WTC11 (cell line): Measurements from ENCODE around the gene PDE1A. TPM values are rescaled to one million over a fixed set of nuclear protein-coding genes. Genes with fewer than 3 reads are reported as not detected.

Source experiments
- ATAC-seq: fragments of 200-7000 bp; cut with Tn5 transposase; 2 replicates; pipeline ENCODE4 v1.10.0; 2021; ENCODE audit warnings: mild to moderate bottlenecking, moderate library complexity
- CTCF ChIA-PET: fragments of 300-600 bp; sonication (Branson Sonifier 250); formaldehyde crosslinking; loops from one replicate; lab custom pipeline; 2021; ENCODE audit warnings: antibody characterized with exemption; lab: Charles Lee
- POLR2A ChIA-PET: fragments of 350-600 bp; sonication (Branson Sonifier 250); formaldehyde crosslinking; loops from one replicate; lab custom pipeline; 2021; ENCODE audit warnings: antibody characterized with exemption; lab: Charles Lee
- DNase-seq: peaks from one replicate; pipeline ENCODE4 v3.0.0; 2021; ENCODE audit warnings: low spot score
- H3K27ac Mint-ChIP-seq: 2 replicates; pipeline ENCODE4 v1.8.0; 2021; ENCODE audit warnings: mixed read lengths
- H3K27me3 Mint-ChIP-seq: 2 replicates; pipeline ENCODE4 v1.8.0; 2021; ENCODE audit warnings: low read depth, mild to moderate bottlenecking, moderate library complexity, mixed read lengths
- H3K36me3 Mint-ChIP-seq: 2 replicates; pipeline ENCODE4 v1.8.0; 2021; ENCODE audit warnings: mixed read lengths
- H3K4me1 Mint-ChIP-seq: 2 replicates; pipeline ENCODE4 v1.8.0; 2022; ENCODE audit warnings: mixed read lengths
- H3K4me3 Mint-ChIP-seq: 2 replicates; pipeline ENCODE4 v1.8.0; 2021; ENCODE audit warnings: mild to moderate bottlenecking, moderate library complexity, mixed read lengths
- H3K9me3 Mint-ChIP-seq: 2 replicates; pipeline ENCODE4 v1.8.0; 2021; ENCODE audit warnings: mixed read lengths
- CBFB ChIP-seq: sonication (generic); formaldehyde crosslinking; IDR thresholded peaks from 2 replicates; pipeline ENCODE4 v1.8.1; 2022; ENCODE audit warnings: mild to moderate bottlenecking, low read depth, missing genetic modification reagents
- EMX1 ChIP-seq: fragments of 250-450 bp; sonication (Bioruptor Pico); IDR thresholded peaks from 2 replicates; pipeline ENCODE4 v1.8.0; 2021; ENCODE audit warnings: mild to moderate bottlenecking
- ETV6 ChIP-seq: sonication (generic); formaldehyde crosslinking; IDR thresholded peaks from 2 replicates; pipeline ENCODE4 v1.8.1; 2022; ENCODE audit warnings: mild to moderate bottlenecking, missing genetic modification reagents
- FOXJ3 ChIP-seq: sonication (generic); formaldehyde crosslinking; IDR thresholded peaks from 2 replicates; pipeline ENCODE4 v1.9.0; 2021; ENCODE audit warnings: missing genetic modification reagents, mild to moderate bottlenecking, borderline replicate concordance
- GTF2I ChIP-seq: fragments of 250-450 bp; sonication (Bioruptor Pico); conservative IDR thresholded peaks from 2 replicates; pipeline ENCODE4 v1.4.0; 2021; ENCODE audit warnings: mild to moderate bottlenecking
- KAT7 ChIP-seq: sonication (generic); formaldehyde crosslinking; IDR thresholded peaks from 2 replicates; pipeline ENCODE4 v1.8.1; 2023; ENCODE audit warnings: missing genetic modification reagents, mild to moderate bottlenecking, borderline replicate concordance
- MXD4 ChIP-seq: fragments of 250-450 bp; sonication (Bioruptor Pico); IDR thresholded peaks from 2 replicates; pipeline ENCODE4 v1.8.0; 2021; ENCODE audit warnings: mild to moderate bottlenecking, moderate library complexity, borderline replicate concordance
- NFATC4 ChIP-seq: fragments of 250-450 bp; sonication (Bioruptor Pico); IDR thresholded peaks from 2 replicates; pipeline ENCODE4 v1.9.0; 2021; ENCODE audit warnings: mild to moderate bottlenecking
- NR1H2 ChIP-seq: sonication (generic); formaldehyde crosslinking; IDR thresholded peaks from 2 replicates; pipeline ENCODE4 v1.9.0; 2021; ENCODE audit warnings: mild to moderate bottlenecking, moderate library complexity, missing genetic modification reagents
- SMAD4 ChIP-seq: sonication (generic); formaldehyde crosslinking; IDR thresholded peaks from 2 replicates; pipeline ENCODE4 v1.8.0; 2022; ENCODE audit warnings: mild to moderate bottlenecking, missing genetic modification reagents
- TEAD1 ChIP-seq: sonication (generic); formaldehyde crosslinking; IDR thresholded peaks from 2 replicates; pipeline ENCODE4 v1.8.0; 2022; ENCODE audit warnings: mild to moderate bottlenecking, missing genetic modification reagents
- TEAD4 ChIP-seq: sonication (generic); formaldehyde crosslinking; IDR thresholded peaks from 2 replicates; pipeline ENCODE4 v1.8.0; 2022; ENCODE audit warnings: mild to moderate bottlenecking, missing genetic modification reagents
- TP53 ChIP-seq: sonication (generic); formaldehyde crosslinking; IDR thresholded peaks from 2 replicates; pipeline ENCODE4 v1.8.1; 2023; ENCODE audit warnings: mild to moderate bottlenecking, missing genetic modification reagents
- ZNF121 ChIP-seq: sonication (generic); formaldehyde crosslinking; IDR thresholded peaks from 2 replicates; pipeline ENCODE4 v1.8.0; 2023; ENCODE audit warnings: missing genetic modification reagents
- ZNF396 ChIP-seq: fragments of 250-450 bp; sonication (Bioruptor Pico); IDR thresholded peaks from 2 replicates; pipeline ENCODE4 v1.8.0; 2021; ENCODE audit warnings: mild to moderate bottlenecking, moderate library complexity, borderline replicate concordance
- total RNA-seq: library from RNA; stranded (reverse); gene quantifications from 3 replicates; pipeline ENCODE4 v1.2.3, GENCODE V29; 2021
- TF ChIP-seq, protein P1 (sequence below): sonication (generic); formaldehyde crosslinking; IDR thresholded peaks from 2 replicates; pipeline ENCODE4 v1.8.0; 2023; ENCODE audit warnings: mild to moderate bottlenecking, missing genetic modification reagents
- TF ChIP-seq, protein P2 (sequence below): sonication (generic); formaldehyde crosslinking; IDR thresholded peaks from 2 replicates; pipeline ENCODE4 v1.8.1; 2023; ENCODE audit warnings: mild to moderate bottlenecking, missing genetic modification reagents
- TF ChIP-seq, protein P3 (sequence below): sonication (generic); formaldehyde crosslinking; IDR thresholded peaks from 2 replicates; pipeline ENCODE4 v1.8.1; 2023; ENCODE audit warnings: mild to moderate bottlenecking, missing genetic modification reagents, moderate library complexity
- TF ChIP-seq, protein P4 (sequence below): sonication (generic); formaldehyde crosslinking; IDR thresholded peaks from 2 replicates; pipeline ENCODE4 v1.8.1; 2022; ENCODE audit warnings: low read depth, mild to moderate bottlenecking, moderate library complexity, missing genetic modification reagents, borderline replicate concordance
- TF ChIP-seq, protein P5 (sequence below): sonication (generic); formaldehyde crosslinking; IDR thresholded peaks from 2 replicates; pipeline ENCODE4 v1.8.0; 2022; ENCODE audit warnings: mild to moderate bottlenecking, missing genetic modification reagents
- TF ChIP-seq, protein P6 (sequence below): fragments of 250-450 bp; sonication (Bioruptor Pico); IDR thresholded peaks from 2 replicates; pipeline ENCODE4 v1.9.0; 2021; ENCODE audit warnings: mild to moderate bottlenecking
- TF ChIP-seq, protein P7 (sequence below): sonication (generic); formaldehyde crosslinking; conservative IDR thresholded peaks from 2 replicates; pipeline ENCODE4 v1.8.1; 2023; ENCODE audit warnings: mild to moderate bottlenecking, low read depth, missing genetic modification reagents, moderate library complexity

The PDE1A gene
- total RNA-seq, 1 experiment from 2014 or later, result not detected

DNA sequence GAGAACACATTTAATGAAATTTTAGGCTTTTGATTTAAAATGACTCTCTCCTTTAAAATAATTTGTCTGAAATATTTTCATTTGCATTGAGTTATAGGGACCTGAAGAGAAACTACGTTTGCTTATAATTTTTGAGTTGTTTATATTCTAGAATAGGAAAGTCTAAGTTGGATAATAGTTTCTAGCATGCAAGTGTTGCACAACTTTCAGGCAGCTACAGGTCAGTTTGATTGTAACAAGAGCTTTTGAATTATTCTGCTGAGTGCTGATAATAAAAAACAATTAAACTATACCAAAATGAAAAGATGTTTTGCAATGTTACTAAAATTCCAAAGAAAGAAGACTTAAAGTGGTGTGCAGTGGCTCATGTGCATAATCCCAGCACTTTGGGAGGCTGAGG, 71.0 kb downstream of the PDE1A start:
- TF ChIP-seq ZNF396 (CRISPR knock-in tag) (no peak), TEAD1 (CRISPR knock-in tag) (no peak), EMX1 (CRISPR knock-in tag) (no peak), GTF2I (CRISPR knock-in tag) (no peak), ZNF121 (CRISPR knock-in tag) (no peak), ETV6 (CRISPR knock-in tag) (no peak), NR1H2 (CRISPR knock-in tag) (no peak), SMAD4 (CRISPR knock-in tag) (no peak), NFATC4 (CRISPR knock-in tag) (no peak), KAT7 (no peak)
- TF ChIP-seq, protein P1, sequence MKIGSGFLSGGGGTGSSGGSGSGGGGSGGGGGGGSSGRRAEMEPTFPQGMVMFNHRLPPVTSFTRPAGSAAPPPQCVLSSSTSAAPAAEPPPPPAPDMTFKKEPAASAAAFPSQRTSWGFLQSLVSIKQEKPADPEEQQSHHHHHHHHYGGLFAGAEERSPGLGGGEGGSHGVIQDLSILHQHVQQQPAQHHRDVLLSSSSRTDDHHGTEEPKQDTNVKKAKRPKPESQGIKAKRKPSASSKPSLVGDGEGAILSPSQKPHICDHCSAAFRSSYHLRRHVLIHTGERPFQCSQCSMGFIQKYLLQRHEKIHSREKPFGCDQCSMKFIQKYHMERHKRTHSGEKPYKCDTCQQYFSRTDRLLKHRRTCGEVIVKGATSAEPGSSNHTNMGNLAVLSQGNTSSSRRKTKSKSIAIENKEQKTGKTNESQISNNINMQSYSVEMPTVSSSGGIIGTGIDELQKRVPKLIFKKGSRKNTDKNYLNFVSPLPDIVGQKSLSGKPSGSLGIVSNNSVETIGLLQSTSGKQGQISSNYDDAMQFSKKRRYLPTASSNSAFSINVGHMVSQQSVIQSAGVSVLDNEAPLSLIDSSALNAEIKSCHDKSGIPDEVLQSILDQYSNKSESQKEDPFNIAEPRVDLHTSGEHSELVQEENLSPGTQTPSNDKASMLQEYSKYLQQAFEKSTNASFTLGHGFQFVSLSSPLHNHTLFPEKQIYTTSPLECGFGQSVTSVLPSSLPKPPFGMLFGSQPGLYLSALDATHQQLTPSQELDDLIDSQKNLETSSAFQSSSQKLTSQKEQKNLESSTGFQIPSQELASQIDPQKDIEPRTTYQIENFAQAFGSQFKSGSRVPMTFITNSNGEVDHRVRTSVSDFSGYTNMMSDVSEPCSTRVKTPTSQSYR (CRISPR knock-in tag), result no peak
- TF ChIP-seq, protein P2, sequence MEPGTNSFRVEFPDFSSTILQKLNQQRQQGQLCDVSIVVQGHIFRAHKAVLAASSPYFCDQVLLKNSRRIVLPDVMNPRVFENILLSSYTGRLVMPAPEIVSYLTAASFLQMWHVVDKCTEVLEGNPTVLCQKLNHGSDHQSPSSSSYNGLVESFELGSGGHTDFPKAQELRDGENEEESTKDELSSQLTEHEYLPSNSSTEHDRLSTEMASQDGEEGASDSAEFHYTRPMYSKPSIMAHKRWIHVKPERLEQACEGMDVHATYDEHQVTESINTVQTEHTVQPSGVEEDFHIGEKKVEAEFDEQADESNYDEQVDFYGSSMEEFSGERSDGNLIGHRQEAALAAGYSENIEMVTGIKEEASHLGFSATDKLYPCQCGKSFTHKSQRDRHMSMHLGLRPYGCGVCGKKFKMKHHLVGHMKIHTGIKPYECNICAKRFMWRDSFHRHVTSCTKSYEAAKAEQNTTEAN (CRISPR knock-in tag), result no peak
- TF ChIP-seq, protein P3, sequence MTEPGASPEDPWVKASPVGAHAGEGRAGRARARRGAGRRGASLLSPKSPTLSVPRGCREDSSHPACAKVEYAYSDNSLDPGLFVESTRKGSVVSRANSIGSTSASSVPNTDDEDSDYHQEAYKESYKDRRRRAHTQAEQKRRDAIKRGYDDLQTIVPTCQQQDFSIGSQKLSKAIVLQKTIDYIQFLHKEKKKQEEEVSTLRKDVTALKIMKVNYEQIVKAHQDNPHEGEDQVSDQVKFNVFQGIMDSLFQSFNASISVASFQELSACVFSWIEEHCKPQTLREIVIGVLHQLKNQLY (CRISPR knock-in tag), result no peak
- TF ChIP-seq, protein P4, sequence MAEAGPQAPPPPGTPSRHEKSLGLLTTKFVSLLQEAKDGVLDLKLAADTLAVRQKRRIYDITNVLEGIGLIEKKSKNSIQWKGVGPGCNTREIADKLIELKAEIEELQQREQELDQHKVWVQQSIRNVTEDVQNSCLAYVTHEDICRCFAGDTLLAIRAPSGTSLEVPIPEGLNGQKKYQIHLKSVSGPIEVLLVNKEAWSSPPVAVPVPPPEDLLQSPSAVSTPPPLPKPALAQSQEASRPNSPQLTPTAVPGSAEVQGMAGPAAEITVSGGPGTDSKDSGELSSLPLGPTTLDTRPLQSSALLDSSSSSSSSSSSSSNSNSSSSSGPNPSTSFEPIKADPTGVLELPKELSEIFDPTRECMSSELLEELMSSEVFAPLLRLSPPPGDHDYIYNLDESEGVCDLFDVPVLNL, result no peak
- TF ChIP-seq, protein P5, sequence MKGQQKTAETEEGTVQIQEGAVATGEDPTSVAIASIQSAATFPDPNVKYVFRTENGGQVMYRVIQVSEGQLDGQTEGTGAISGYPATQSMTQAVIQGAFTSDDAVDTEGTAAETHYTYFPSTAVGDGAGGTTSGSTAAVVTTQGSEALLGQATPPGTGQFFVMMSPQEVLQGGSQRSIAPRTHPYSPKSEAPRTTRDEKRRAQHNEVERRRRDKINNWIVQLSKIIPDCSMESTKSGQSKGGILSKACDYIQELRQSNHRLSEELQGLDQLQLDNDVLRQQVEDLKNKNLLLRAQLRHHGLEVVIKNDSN (CRISPR knock-in tag), result no peak
- ChIA-PET POLR2A (no interaction called here), CTCF (no interaction called here)

DNA sequence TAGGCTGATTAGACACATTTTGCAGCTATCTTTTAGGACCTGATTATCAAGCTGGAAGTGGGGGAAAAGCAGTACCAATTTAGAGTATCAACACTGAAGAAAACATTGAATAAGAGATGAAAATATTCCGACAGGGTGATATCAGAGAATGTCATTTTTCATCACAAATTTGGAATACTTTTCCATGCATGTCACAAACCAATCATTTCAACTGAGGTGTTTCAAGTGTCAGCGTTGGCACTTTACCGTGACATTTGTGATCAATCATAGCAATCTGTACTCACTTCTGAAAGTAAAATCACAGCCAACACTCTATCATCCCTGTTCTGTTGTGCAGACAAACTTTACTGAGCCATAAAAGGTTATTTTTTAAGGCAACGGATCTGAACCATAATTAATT, 75.4 kb downstream of the PDE1A start:
- H3K4me3 Mint-ChIP-seq, result no peak overlapping the region
- H3K36me3 Mint-ChIP-seq, result no peaks in the 10 kb centered on the region
- no peaks in the 10 kb centered on the region for H3K9me3 Mint-ChIP-seq
- no peak overlapping the region for H3K27ac Mint-ChIP-seq
- H3K27me3 Mint-ChIP-seq, result no peaks in the 10 kb centered on the region
- no peaks in the 10 kb centered on the region for H3K4me1 Mint-ChIP-seq
- DNase-seq, result no peak
- no peak for ATAC-seq
- ChIA-PET CTCF (interaction anchor here (1.2 kb wide), 1 partner anchor 397 kb away, joined by 3 read pairs; no protein-coding TSS in a partner anchor), POLR2A (no interaction called here)
- TF ChIP-seq FOXJ3 (CRISPR knock-in tag), result no peak
- TF ChIP-seq, protein P4, result no peak
- no peak for TF ChIP-seq TEAD4
- no peak for TF ChIP-seq KAT7
- no peak for TF ChIP-seq TP53 (CRISPR knock-in tag)
- TF ChIP-seq, protein P6, sequence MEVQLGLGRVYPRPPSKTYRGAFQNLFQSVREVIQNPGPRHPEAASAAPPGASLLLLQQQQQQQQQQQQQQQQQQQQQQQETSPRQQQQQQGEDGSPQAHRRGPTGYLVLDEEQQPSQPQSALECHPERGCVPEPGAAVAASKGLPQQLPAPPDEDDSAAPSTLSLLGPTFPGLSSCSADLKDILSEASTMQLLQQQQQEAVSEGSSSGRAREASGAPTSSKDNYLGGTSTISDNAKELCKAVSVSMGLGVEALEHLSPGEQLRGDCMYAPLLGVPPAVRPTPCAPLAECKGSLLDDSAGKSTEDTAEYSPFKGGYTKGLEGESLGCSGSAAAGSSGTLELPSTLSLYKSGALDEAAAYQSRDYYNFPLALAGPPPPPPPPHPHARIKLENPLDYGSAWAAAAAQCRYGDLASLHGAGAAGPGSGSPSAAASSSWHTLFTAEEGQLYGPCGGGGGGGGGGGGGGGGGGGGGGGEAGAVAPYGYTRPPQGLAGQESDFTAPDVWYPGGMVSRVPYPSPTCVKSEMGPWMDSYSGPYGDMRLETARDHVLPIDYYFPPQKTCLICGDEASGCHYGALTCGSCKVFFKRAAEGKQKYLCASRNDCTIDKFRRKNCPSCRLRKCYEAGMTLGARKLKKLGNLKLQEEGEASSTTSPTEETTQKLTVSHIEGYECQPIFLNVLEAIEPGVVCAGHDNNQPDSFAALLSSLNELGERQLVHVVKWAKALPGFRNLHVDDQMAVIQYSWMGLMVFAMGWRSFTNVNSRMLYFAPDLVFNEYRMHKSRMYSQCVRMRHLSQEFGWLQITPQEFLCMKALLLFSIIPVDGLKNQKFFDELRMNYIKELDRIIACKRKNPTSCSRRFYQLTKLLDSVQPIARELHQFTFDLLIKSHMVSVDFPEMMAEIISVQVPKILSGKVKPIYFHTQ (CRISPR knock-in tag), result no peak
- TF ChIP-seq, protein P7, sequence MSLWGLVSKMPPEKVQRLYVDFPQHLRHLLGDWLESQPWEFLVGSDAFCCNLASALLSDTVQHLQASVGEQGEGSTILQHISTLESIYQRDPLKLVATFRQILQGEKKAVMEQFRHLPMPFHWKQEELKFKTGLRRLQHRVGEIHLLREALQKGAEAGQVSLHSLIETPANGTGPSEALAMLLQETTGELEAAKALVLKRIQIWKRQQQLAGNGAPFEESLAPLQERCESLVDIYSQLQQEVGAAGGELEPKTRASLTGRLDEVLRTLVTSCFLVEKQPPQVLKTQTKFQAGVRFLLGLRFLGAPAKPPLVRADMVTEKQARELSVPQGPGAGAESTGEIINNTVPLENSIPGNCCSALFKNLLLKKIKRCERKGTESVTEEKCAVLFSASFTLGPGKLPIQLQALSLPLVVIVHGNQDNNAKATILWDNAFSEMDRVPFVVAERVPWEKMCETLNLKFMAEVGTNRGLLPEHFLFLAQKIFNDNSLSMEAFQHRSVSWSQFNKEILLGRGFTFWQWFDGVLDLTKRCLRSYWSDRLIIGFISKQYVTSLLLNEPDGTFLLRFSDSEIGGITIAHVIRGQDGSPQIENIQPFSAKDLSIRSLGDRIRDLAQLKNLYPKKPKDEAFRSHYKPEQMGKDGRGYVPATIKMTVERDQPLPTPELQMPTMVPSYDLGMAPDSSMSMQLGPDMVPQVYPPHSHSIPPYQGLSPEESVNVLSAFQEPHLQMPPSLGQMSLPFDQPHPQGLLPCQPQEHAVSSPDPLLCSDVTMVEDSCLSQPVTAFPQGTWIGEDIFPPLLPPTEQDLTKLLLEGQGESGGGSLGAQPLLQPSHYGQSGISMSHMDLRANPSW (CRISPR knock-in tag), result no peak
- no peak for TF ChIP-seq MXD4
- no peak for TF ChIP-seq CBFB (CRISPR knock-in tag)

More for the DNA sequence above, 71.0 kb downstream of the PDE1A start:
- H3K4me3 Mint-ChIP-seq, result no peak overlapping the region
- DNase-seq (no peak), ATAC-seq (no peak)
- H3K27ac Mint-ChIP-seq, result no peak overlapping the region
- no peaks in the 10 kb centered on the region for H3K4me1 Mint-ChIP-seq
- no peaks in the 10 kb centered on the region for H3K36me3 Mint-ChIP-seq
- no peaks in the 10 kb centered on the region for H3K27me3 Mint-ChIP-seq
- H3K9me3 Mint-ChIP-seq, result no peaks in the 10 kb centered on the region
